H1 (cell line): ENCODE data around the gene PINK1.

ENCODE experiments used
- CREB1 ChIP-seq: IDR thresholded peaks from 2 replicates; pipeline ENCODE4 v1.6.1; 2012; ENCODE audit warnings: inconsistent platforms
- CTCF ChIP-seq, 3 experiments: IDR thresholded peaks; 1 replicate in 2 of 3; 2 replicates in 1 of 3; pipeline versions ENCODE4 v1.5.1 to v1.6.1; 2011; ENCODE audit warnings: low read length in 3 of 3, mild to moderate bottlenecking in 3 of 3, inconsistent platforms in 2 of 3, low read depth in 1 of 3, moderate library complexity in 1 of 3; ENCODE audit not compliant: insufficient read depth in 1 of 3; ENCODE audit errors: control extremely low read depth in 1 of 3
- EP300 ChIP-seq, 2 experiments: IDR thresholded peaks; 1 replicate in 1 of 2; 2 replicates in 1 of 2; pipeline ENCODE4 v1.6.1; 2011 to 2012; ENCODE audit warnings: low read depth in 2 of 2, low read length in 2 of 2, mild to moderate bottlenecking in 2 of 2, borderline replicate concordance in 1 of 2, inconsistent platforms in 1 of 2, moderate library complexity in 1 of 2
- POLR2A ChIP-seq, 2 experiments: IDR thresholded peaks; 1 replicate in 1 of 2; 2 replicates in 1 of 2; pipeline ENCODE4 v1.6.1; 2011; ENCODE audit warnings: low read depth in 2 of 2, low read length in 2 of 2, mild to moderate bottlenecking in 2 of 2; ENCODE audit errors: control extremely low read depth in 1 of 2
- POLR2AphosphoS5 ChIP-seq: IDR thresholded peaks from 2 replicates; pipeline ENCODE4 v1.6.1; 2011; ENCODE audit warnings: low read depth, low read length
- SP1 ChIP-seq: IDR thresholded peaks from 2 replicates; pipeline ENCODE4 v1.6.1; 2011; ENCODE audit warnings: low read depth, low read length
- TAF1 ChIP-seq: IDR thresholded peaks from 2 replicates; pipeline ENCODE4 v1.6.1; 2011; ENCODE audit warnings: mild to moderate bottlenecking, low read depth, low read length
- ZNF274 ChIP-seq: IDR thresholded peaks from 2 replicates; pipeline ENCODE4 v1.7.0; 2012; ENCODE audit warnings: low read length, borderline replicate concordance; ENCODE audit errors: extremely low read depth

DNA sequence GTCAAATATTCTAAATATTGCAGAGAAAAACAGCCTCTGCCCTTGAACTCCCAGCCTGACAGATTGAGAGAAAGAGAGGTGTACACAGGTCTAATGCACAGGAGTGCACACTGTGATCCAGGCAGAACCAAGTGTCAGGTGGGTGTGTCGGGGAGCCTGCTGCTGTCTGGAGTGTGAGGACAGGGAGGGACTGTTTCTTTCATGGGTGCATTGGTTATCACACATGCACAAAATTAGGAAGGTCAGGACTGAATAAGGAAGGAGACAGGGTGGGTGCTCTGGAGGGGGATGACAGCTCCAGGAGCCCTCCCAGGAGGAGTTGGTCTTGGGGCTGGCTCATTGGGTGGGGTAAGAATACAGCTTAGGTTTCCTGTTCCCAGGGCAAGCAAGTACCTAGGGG, 13.3 kb upstream of the PINK1 start:
- TF ChIP-seq CREB1 (no peak), SP1 (no peak), POLR2A (IDR thresholded peaks at IDR 0.05; ENCODE audit: control extremely low read depth in 1 of 2, low read depth in 2 of 2, low read length in 2 of 2) (no peak), POLR2AphosphoS5 (no peak), TAF1 (no peak), EP300 (IDR thresholded peaks at IDR 0.05; ENCODE audit: borderline replicate concordance in 1 of 2, low read depth in 2 of 2, low read length in 2 of 2) (no peak), ZNF274 (no peak), CTCF (IDR thresholded peaks at IDR 0.05; ENCODE audit: control extremely low read depth in 1 of 3, insufficient read depth in 1 of 3, low read depth in 1 of 3, low read length in 3 of 3) (no peak)
